ENCODE data around the gene RBM33.

DNA sequence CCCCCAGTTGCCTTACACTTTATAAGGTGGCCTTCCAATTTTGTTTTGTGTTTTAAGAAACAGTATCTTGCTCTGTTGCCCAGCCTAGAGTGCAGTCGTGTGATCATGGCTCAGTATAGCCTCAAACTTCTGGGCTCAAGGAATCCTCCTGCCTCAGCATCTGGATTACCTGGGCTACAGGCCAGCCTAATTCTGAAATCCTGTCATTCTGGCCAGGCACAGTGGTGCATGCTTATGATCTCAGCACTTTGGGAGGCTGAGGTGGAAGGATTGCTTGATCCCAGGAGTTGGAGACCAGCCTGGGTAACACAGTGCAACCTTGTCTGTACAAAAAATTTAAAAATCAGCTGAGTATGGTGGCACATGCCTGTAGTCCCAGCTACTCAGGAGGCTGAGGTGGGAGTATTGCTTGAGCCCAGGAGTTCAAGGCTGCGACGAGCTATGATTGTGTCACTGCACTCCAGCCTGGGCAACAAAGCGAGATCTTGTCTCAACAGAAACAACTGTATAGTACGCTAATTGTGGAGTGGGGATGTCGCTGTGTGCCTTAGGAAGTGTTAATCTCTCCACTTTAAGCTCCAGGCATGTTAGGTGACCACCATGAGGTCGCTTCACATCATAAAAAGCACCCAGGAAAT is 24.7 kb upstream of the RBM33 start:
- TF ChIP-seq TEAD4 (CRISPR knock-in tag; IDR thresholded peaks at IDR 0.05) = no peak
- no peak for TF ChIP-seq FOXK1 (CRISPR knock-in tag; IDR thresholded peaks at IDR 0.05)
- TF ChIP-seq, protein P1, sequence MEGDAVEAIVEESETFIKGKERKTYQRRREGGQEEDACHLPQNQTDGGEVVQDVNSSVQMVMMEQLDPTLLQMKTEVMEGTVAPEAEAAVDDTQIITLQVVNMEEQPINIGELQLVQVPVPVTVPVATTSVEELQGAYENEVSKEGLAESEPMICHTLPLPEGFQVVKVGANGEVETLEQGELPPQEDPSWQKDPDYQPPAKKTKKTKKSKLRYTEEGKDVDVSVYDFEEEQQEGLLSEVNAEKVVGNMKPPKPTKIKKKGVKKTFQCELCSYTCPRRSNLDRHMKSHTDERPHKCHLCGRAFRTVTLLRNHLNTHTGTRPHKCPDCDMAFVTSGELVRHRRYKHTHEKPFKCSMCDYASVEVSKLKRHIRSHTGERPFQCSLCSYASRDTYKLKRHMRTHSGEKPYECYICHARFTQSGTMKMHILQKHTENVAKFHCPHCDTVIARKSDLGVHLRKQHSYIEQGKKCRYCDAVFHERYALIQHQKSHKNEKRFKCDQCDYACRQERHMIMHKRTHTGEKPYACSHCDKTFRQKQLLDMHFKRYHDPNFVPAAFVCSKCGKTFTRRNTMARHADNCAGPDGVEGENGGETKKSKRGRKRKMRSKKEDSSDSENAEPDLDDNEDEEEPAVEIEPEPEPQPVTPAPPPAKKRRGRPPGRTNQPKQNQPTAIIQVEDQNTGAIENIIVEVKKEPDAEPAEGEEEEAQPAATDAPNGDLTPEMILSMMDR (IDR thresholded peaks at IDR 0.05) = no peak
- TF ChIP-seq JUN (CRISPR knock-in tag; IDR thresholded peaks at IDR 0.05) = no peak
- no peak for TF ChIP-seq NR2C2 (CRISPR knock-in tag; IDR thresholded peaks at IDR 0.05)
- no peak for TF ChIP-seq ZNF317 (CRISPR knock-in tag; IDR thresholded peaks at IDR 0.05; ENCODE audit: borderline replicate concordance, low read depth)
- TF ChIP-seq, protein P2, sequence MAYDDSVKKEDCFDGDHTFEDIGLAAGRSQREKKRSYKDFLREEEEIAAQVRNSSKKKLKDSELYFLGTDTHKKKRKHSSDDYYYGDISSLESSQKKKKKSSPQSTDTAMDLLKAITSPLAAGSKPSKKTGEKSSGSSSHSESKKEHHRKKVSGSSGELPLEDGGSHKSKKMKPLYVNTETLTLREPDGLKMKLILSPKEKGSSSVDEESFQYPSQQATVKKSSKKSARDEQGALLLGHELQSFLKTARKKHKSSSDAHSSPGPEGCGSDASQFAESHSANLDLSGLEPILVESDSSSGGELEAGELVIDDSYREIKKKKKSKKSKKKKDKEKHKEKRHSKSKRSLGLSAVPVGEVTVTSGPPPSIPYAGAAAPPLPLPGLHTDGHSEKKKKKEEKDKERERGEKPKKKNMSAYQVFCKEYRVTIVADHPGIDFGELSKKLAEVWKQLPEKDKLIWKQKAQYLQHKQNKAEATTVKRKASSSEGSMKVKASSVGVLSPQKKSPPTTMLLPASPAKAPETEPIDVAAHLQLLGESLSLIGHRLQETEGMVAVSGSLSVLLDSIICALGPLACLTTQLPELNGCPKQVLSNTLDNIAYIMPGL (CRISPR knock-in tag; IDR thresholded peaks at IDR 0.05) = no peak
- TF ChIP-seq ELF4 (CRISPR knock-in tag; IDR thresholded peaks at IDR 0.05; ENCODE audit: low read depth) = no peak
- TF ChIP-seq NFE2L1 (CRISPR knock-in tag; IDR thresholded peaks at IDR 0.05) = no peak

Measured in WTC11 (cell line).